HepG2 (cell line): Measurements from ENCODE around the gene PRKAR2A. TPM values are rescaled to one million over a fixed set of nuclear protein-coding genes. Genes with fewer than 3 reads are reported as not detected.

Experiments used
- ATAC-seq: fragments of 200-7000 bp; cut with Tn5 transposase; 3 replicates; pipeline ENCODE4 v1.9.1; 2020; ENCODE audit warnings: mild to moderate bottlenecking, moderate library complexity
- BruUV-seq: library from RNA; stranded (reverse); fragments of 400-500 nt; replicated peaks from 2 replicates; lab custom pipeline; 2021; lab: Mats Ljungman, UMichigan
- CTCF ChIA-PET: fragments of 300-600 bp; formaldehyde crosslinking; extraction: SDS; loops from one replicate; lab custom pipeline; 2021; ENCODE audit warnings: low total read pairs, inconsistent platforms, low intra/inter-chr PET ratio; lab: Yijun Ruan, JAX
- POLR2A ChIA-PET: fragments of 350-600 bp; sonication (Branson Sonifier 250); formaldehyde crosslinking; loops from one replicate; lab custom pipeline; 2020; ENCODE audit warnings: antibody characterized with exemption, inconsistent platforms; lab: Yijun Ruan, JAX
- DNase-seq: peaks from one replicate; pipeline ENCODE4 v3.0.0-alpha.2; 2015; ENCODE audit warnings: low spot score
- FAIRE-seq: peaks from 3 replicates; lab custom pipeline; 2011; peaks lifted over from hg19 to GRCh38; lab: Jason Lieb, UNC
- H2AFZ ChIP-seq: one replicate; pipeline ENCODE4 v1.6.1; 2011; ENCODE audit warnings: low read length, inconsistent platforms
- H3K27ac ChIP-seq: fragments of 300-600 bp; 3 replicates; pipeline ENCODE4 v1.8.0; 2011; ENCODE audit warnings: mixed run types, mild to moderate bottlenecking, mixed read lengths, low read length, inconsistent platforms; ENCODE audit not compliant: insufficient read depth; ENCODE audit errors: extremely low read length
- H3K27me3 ChIP-seq, 2 experiments: fragments of 200-600 bp in 1 of 2; 2 replicates in 1 of 2; 3 replicates in 1 of 2; pipeline versions ENCODE4 v1.6.0 to v1.8.0; 2011; ENCODE audit warnings: low read length in 2 of 2, mild to moderate bottlenecking in 2 of 2, moderate library complexity in 2 of 2, inconsistent platforms in 1 of 2; ENCODE audit not compliant: insufficient read depth in 2 of 2, control insufficient read depth in 1 of 2
- H3K36me3 ChIP-seq, 2 experiments: fragments of 200-600 bp in 1 of 2; replicated peaks in 1 of 2; 2 replicates in 1 of 2; 3 replicates in 1 of 2; pipeline versions ENCODE4 v1.5.1 to v1.8.0; 2011; ENCODE audit warnings: low read length in 2 of 2, inconsistent platforms in 1 of 2; ENCODE audit not compliant: insufficient read depth in 2 of 2, control insufficient read depth in 1 of 2
- H3K4me1 ChIP-seq: 2 replicates; pipeline ENCODE4 v1.5.1; 2012; ENCODE audit warnings: low read length, inconsistent platforms; ENCODE audit not compliant: insufficient read depth
- H3K4me2 ChIP-seq: 2 replicates; pipeline ENCODE4 v1.6.0; 2011; ENCODE audit warnings: low read depth, low read length, inconsistent platforms
- H3K4me3 ChIP-seq, 3 experiments: fragments of 200-600 bp in 1 of 3; sonication (generic), shearing (Covaris generic) in 1 of 3; replicated peaks in 1 of 3; 2 replicates each; pipeline ENCODE4 v1.5.1; 2011 to 2016; ENCODE audit warnings: low read length in 3 of 3, inconsistent platforms in 2 of 3, low read depth in 2 of 3, mild to moderate bottlenecking in 2 of 3, control low read depth in 1 of 3, mixed read lengths in 1 of 3; ENCODE audit not compliant: insufficient read depth in 1 of 3
- H3K79me2 ChIP-seq: one replicate; pipeline ENCODE4 v1.6.1; 2011; ENCODE audit warnings: low read length, inconsistent platforms; ENCODE audit not compliant: insufficient read depth
- H3K9ac ChIP-seq: 2 replicates; pipeline ENCODE4 v1.6.0; 2011; ENCODE audit warnings: mild to moderate bottlenecking, low read depth, low read length, inconsistent platforms; ENCODE audit not compliant: insufficient read depth
- H3K9me3 ChIP-seq: 2 replicates; pipeline ENCODE4 v1.5.1; 2012; ENCODE audit warnings: mild to moderate bottlenecking, low read length
- H4K20me1 ChIP-seq: 2 replicates; pipeline ENCODE4 v1.6.0; 2011; ENCODE audit warnings: inconsistent platforms, mild to moderate bottlenecking, low read length, moderate library complexity; ENCODE audit not compliant: insufficient read depth
- ATF7-NPFF ChIP-seq: sonication (generic); formaldehyde crosslinking; IDR thresholded peaks from 2 replicates; pipeline ENCODE4 v1.8.1; 2023; ENCODE audit warnings: mild to moderate bottlenecking, low read depth, missing genetic modification reagents, moderate library complexity
- BRD4 ChIP-seq: sonication (generic); formaldehyde crosslinking; IDR thresholded peaks from 2 replicates; pipeline ENCODE4 v1.4.0; 2020; ENCODE audit warnings: missing genetic modification reagents
- LBX2 ChIP-seq: sonication (generic); formaldehyde crosslinking; IDR thresholded peaks from 2 replicates; pipeline ENCODE4 v1.5.0; 2020; ENCODE audit warnings: missing genetic modification reagents, mild to moderate bottlenecking, borderline replicate concordance
- PAWR ChIP-seq: sonication (generic); formaldehyde crosslinking; IDR thresholded peaks from 2 replicates; pipeline ENCODE4 v1.4.0; 2020; ENCODE audit warnings: missing genetic modification reagents, mild to moderate bottlenecking, borderline replicate concordance
- SP140L ChIP-seq: sonication (generic); formaldehyde crosslinking; IDR thresholded peaks from 2 replicates; pipeline ENCODE4 v1.4.0; 2020; ENCODE audit warnings: missing genetic modification reagents, borderline replicate concordance
- ZBTB26 ChIP-seq: IDR thresholded peaks from 2 replicates; pipeline ENCODE4 v1.6.1; 2016; ENCODE audit warnings: missing compliant biosample characterization, missing genetic modification reagents, borderline replicate concordance
- ZFX ChIP-seq: sonication (generic); formaldehyde crosslinking; IDR thresholded peaks from 2 replicates; pipeline ENCODE4 v1.4.0; 2020; ENCODE audit warnings: mild to moderate bottlenecking, low read depth, missing genetic modification reagents, moderate library complexity
- ZNF556 ChIP-seq: sonication (generic); formaldehyde crosslinking; IDR thresholded peaks from 2 replicates; pipeline ENCODE4 v1.4.0; 2020; ENCODE audit warnings: mild to moderate bottlenecking, missing genetic modification reagents, borderline replicate concordance
- ZNF569 ChIP-seq: sonication (generic); formaldehyde crosslinking; IDR thresholded peaks from 2 replicates; pipeline ENCODE4 v1.5.0; 2020; ENCODE audit warnings: mild to moderate bottlenecking, missing genetic modification reagents, moderate library complexity, borderline replicate concordance
- WGBS: methylation state at CpG from one replicate; pipeline ENCODE4 v1.1.6; 2017; ENCODE audit warnings: low lambda C conversion rate; 5-methylcytosine and 5-hydroxymethylcytosine counted together
- in situ Hi-C: cut with HindIII; loops from 2 replicates; pipeline ENCODE4 v1.10.0; 2017; ENCODE audit warnings: low pct_unique_long_range_greater_than_20kb; ENCODE audit not compliant: extremely low pct_ligation_motif_present
- intact Hi-C: fragments of 100-400 bp; cut with micrococcal nuclease; formaldehyde crosslinking; loops from one replicate; pipeline ENCODE4 v1.10.0; 2022; ENCODE audit not compliant: unreplicated experiment
- polyA plus RNA-seq, 8 experiments: library from polyadenylated mRNA; depleted of rRNA in 3 of 8; stranded (reverse) in 7 of 8; unstranded in 1 of 8; fragments of >200 nt; fragmentation: Illumina TruSeq in 4 of 8; extraction: Trizol in 4 of 8; gene quantifications; 2 replicates each; pipeline versions ENCODE4 v1.2.1 to v1.2.3, GENCODE V29; 2011 to 2016; ENCODE audit warnings: low read depth in 4 of 8, missing spikeins in 1 of 8, mixed read lengths in 1 of 8; ENCODE audit not compliant: insufficient read depth in 1 of 8
- total RNA-seq, 5 experiments: library from RNA; depleted of rRNA; stranded (reverse); fragments of >200 nt; fragmentation: Illumina TruSeq; extraction: Trizol; gene quantifications; 2 replicates each; pipeline ENCODE4 v1.2.3, GENCODE V29; 2016; ENCODE audit warnings: low read depth in 1 of 5

PRKAR2A gene
- total and polyA plus RNA-seq, 2 of the 13 experiments (the other 11 are each of a cell fraction or from before 2014, with no cell fraction given): 11.8 to 29.2 TPM

- Histone ChIP-seq H4K20me1 (no peaks in the 10 kb centered on the region), H3K9ac (no peak overlapping the region), H3K4me1 (peaks cover 18% of the 10 kb centered on the region), H3K9me3 (no peaks in the 10 kb centered on the region), H3K36me3 (peaks cover 3 to 12% of the 10 kb centered on the region in 2 experiments; a peak in 1 of 5 replicates), H3K27ac (no peak overlapping the region), H3K4me2 (no peak overlapping the region), H3K27me3 (no peaks in the 10 kb centered on the region), H2AFZ (no peak overlapping the region), H3K79me2 (no peaks in the 10 kb centered on the region), H3K4me3 (no peak overlapping the region)
- in situ Hi-C loops: no loop called here
- 96% methylated on average over 2 of the region's 2 CpGs for WGBS
- DNase-seq: no peak
- intact Hi-C loops: loop anchor here (2.0 kb wide), 1 partner anchor 61 kb away; the partner anchor contains the start of gene ARIH2
- ChIA-PET POLR2A (interaction anchor here (1.3 kb wide), 1 partner anchor 10 kb away, joined by 5 read pairs; the partner anchor contains the start of gene PRKAR2A), CTCF (no interaction called here)
- BruUV-seq: no TSS peak
- ATAC-seq: no peak
- TF ChIP-seq SP140L (CRISPR knock-in tag) (no peak), BRD4 (CRISPR knock-in tag) (no peak), ZNF569 (CRISPR knock-in tag) (no peak), ATF7-NPFF (CRISPR knock-in tag) (no peak), ZFX (CRISPR knock-in tag) (no peak)
- FAIRE-seq: no peak
These were observed 10.0 kb upstream of the PRKAR2A start for GRCh38 chr3:48857641-48858040.

GRCh38 chr3:48856469-48856868, 8.8 kb upstream of the PRKAR2A start:
- Histone ChIP-seq H3K4me3 (no peak overlapping the region), H3K79me2 (no peaks in the 10 kb centered on the region), H3K27ac (peak overlapping the region; percentile 57), H3K9me3 (no peaks in the 10 kb centered on the region), H3K9ac (peak overlapping the region; percentile 42), H3K36me3 (peaks cover 0 to 8% of the 10 kb centered on the region in 2 experiments; a peak in 1 of 5 replicates), H3K4me2 (peak overlapping the region; percentile 55), H3K4me1 (peaks cover 18% of the 10 kb centered on the region), H3K27me3 (no peaks in the 10 kb centered on the region), H2AFZ (peak overlapping the region; percentile 87), H4K20me1 (no peaks in the 10 kb centered on the region)
- 46% methylated on average over 4 of the region's 4 CpGs for WGBS
- DNase-seq (no peak), FAIRE-seq (no peak), ATAC-seq (peak; percentile 58)
- CTCF ChIA-PET: interaction anchor here (1.1 to 1.2 kb wide), 2 partner anchors 94 to 96 kb away, joined by 3 read pairs; no protein-coding TSS in a partner anchor
- BruUV-seq: no TSS peak
- in situ Hi-C loops (no loop called here), intact Hi-C loops (loop anchor here (1.0 to 2.0 kb wide), 2 partner anchors 41 to 62 kb away; partner anchors contain the start of gene ARIH2)
- POLR2A ChIA-PET: interaction anchor here (0.6 to 2.1 kb wide), 5 partner anchors 9 to 758 kb away, joined by 3 to 12 read pairs (median 5); partner anchors contain the start of gene PRKAR2A
- TF ChIP-seq LBX2: no peak
- 0 out of 2 replicates have a peak, but pooled peaks have one; percentile 0 for TF ChIP-seq ZNF556
- no peak for TF ChIP-seq ZBTB26 (CRISPR knock-in tag)
- no peak for TF ChIP-seq PAWR (CRISPR knock-in tag)
